Peyer's patch (tissue), 4 donors: ENCODE data around the gene HSPB9.

Experiments used
- CTCF ChIP-seq, 6 experiments: fragments of 450-650 bp in 4 of 6; fragments of 200-600 bp in 2 of 6; sonication (generic) in 1 of 6; IDR thresholded peaks; one replicate each; pipeline ENCODE4 v1.5.1; 2017 to 2019; ENCODE audit warnings: antibody characterized with exemption in 6 of 6, mild to moderate bottlenecking in 3 of 6, moderate library complexity in 1 of 6
- POLR2A ChIP-seq, 2 donors: fragments of 450-650 bp; IDR thresholded peaks; one replicate each; pipeline ENCODE4 v1.5.1; 2017; ENCODE audit warnings: antibody characterized with exemption in 2 of 2, mild to moderate bottlenecking in 2 of 2, moderate library complexity in 2 of 2

GRCh38 chr17:42122371-42123303 lies at the start of gene HSPB9:
- TF ChIP-seq POLR2A (IDR thresholded peaks at IDR 0.05) = no peak
- TF ChIP-seq CTCF (IDR thresholded peaks at IDR 0.05) = no peak
